ENCODE results near the gene SH2D4B. TPM values are rescaled to one million over a fixed set of nuclear protein-coding genes. Genes with fewer than 3 reads are reported as not detected.

Gene SH2D4B
- total RNA-seq, 1 experiment from 2014 or later: 0.22 TPM

DNA sequence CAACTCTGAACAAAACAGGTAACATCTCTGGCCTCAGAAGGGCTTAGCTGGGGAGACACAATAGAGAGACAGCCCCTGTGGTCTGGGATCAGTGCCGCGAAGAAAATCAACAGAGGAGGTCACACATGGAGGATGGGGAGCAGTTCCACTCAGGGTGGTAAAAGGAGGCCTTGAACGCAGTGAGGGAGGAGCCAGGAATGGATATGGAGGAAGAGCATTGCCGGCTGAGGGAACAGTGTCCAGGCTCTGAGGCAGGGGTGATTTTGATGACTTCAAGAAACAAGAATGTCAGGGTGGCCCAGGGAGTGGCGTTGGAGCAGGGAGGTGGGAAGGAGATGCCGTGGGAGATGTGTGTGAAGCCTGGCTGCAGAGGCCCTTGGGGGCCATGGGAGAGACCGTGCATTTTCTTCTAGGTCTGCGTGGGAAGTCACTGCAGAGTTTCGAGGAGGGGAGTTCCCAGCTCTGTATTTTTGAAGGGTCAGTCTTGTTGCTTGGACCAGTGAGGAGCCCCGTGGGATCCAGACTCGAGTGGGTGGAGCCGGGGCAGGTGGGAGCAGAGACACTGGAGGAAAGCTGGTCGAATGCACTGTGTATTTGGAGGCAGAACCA lies 35.7 kb upstream of the SH2D4B start:
- ChIA-PET POLR2A (interaction anchor here (1.0 kb wide), 1 partner anchor 42 kb away, joined by 3 read pairs; no protein-coding TSS in a partner anchor), CTCF (interaction anchor here (1.1 to 1.6 kb wide), 2 partner anchors 58 to 119 kb away, joined by 4 to 6 read pairs; no protein-coding TSS in a partner anchor), RAD21 (ENCODE audit: low non-redundant PET in 1 of 2, low total read pairs in 2 of 2, uncharacterized antibody in 2 of 2, unreplicated experiment in 2 of 2) (no interaction called here)
- Histone ChIP-seq H3K27me3 (ENCODE audit: insufficient read depth, low read length) (no peaks in the 10 kb centered on the region), H3K4me2 (ENCODE audit: low read length) (peak overlapping the region; percentile 81), H3K36me3 (ENCODE audit: control insufficient read depth in 1 of 2, insufficient read depth in 2 of 2, low read length in 2 of 2) (no peaks in the 10 kb centered on the region; a peak in 1 of 4 replicates), H3K9me2 (ENCODE audit: insufficient read depth) (no peaks in the 10 kb centered on the region), H3K4me1 (ENCODE audit: control insufficient read depth in 1 of 2, insufficient read depth in 2 of 2, low read length in 2 of 2) (peaks cover 97 to 100% of the 10 kb centered on the region in 2 experiments), H3K27ac (ENCODE audit: low read depth, low read length) (peak overlapping the region; percentile 35), H3K4me3 (replicated peaks in 1 of 2; ENCODE audit: low read depth in 1 of 2, low read length in 2 of 2) (peak overlapping the region in 1 of 2 experiments; percentile 29; a peak in 1 of 4 replicates), H3K9me3 (ENCODE audit: control insufficient read depth in 1 of 2, insufficient read depth in 1 of 2, low read depth in 1 of 2, low read length in 2 of 2) (no peaks in the 10 kb centered on the region), H2AFZ (ENCODE audit: low read depth, low read length, poor library complexity, severe bottlenecking) (no peak overlapping the region), H4K20me1 (ENCODE audit: insufficient read depth) (no peaks in the 10 kb centered on the region), H3K79me2 (ENCODE audit: insufficient read depth, low read length) (peaks cover 83% of the 10 kb centered on the region), H3K9ac (ENCODE audit: low read length) (peak overlapping the region; percentile 60)
- no peak for TF ChIP-seq ELF1 (IDR thresholded peaks at IDR 0.05; ENCODE audit: borderline replicate concordance, low read depth)
- intact Hi-C loops (cut with micrococcal nuclease): loop anchor here (10.0 kb wide), 1 partner anchor 247 kb away; no protein-coding TSS in a partner anchor
- ATAC-seq (no peak), DNase-seq (ENCODE audit: low read depth, low spot score) (no peak)
- BruUV-seq (replicated peaks): no TSS peak

DNA sequence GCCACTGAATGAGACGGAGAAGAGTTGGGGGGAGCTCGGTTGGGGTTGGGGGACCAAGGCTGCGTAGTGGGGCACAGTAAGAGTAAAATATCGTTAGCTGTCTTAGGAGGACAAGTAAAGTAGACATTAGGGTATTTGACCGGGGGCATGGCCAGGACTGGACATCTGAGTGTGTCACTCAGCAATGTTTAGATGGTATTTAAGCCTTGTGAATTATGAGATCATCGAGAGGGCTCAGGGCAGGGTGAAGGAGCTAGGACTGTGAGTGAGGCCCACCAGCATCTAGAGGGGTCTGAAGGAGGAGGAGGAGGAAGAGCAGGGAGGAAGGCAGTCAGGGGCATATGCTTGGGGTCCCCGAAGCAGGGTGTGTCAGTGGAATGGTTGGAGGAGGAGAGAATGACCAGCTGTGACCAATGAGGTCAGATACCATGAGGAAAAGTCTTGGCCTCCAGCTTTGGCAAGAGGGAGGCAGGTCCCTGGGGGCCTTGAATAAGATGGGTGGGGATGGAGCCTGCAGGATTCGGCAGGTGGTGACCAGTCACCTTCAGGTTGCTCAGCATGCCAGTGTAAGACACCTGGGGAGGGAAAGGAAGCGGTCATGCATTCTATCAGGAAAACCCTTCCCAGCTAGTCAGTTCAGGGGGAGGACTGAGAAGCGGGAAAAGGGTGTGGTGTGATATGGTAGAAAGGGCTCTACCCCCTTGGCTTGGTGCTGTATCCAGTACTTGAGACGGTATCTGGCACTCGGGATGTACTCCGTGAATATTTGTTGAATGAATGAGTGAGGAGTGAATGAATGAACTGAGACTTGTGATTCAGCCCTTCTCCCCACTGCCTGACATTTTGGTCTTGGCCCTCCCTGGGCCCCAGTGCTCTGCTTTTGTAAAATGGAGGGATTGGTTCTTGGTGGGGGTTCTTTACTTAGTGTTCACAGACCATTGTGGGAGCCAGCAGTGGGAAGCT lies 34.8 kb upstream of the SH2D4B start:
- no peaks in the 10 kb centered on the region for H3K9me3 ChIP-seq (ENCODE audit: control insufficient read depth in 1 of 2, insufficient read depth in 1 of 2, low read depth in 1 of 2, low read length in 2 of 2)
- no peak for TF ChIP-seq EZH2phosphoT487 (IDR thresholded peaks at IDR 0.05; ENCODE audit: borderline replicate concordance)
- no peak for TF ChIP-seq CBX3 (IDR thresholded peaks at IDR 0.05; ENCODE audit: low read depth)
- no peak for TF ChIP-seq CEBPB (IDR thresholded peaks at IDR 0.05; ENCODE audit: low read depth)
- no peak for TF ChIP-seq ZNF274 (IDR thresholded peaks at IDR 0.05; ENCODE audit: low read depth, low read length)
- TF ChIP-seq ELF1 (IDR thresholded peaks at IDR 0.05; ENCODE audit: borderline replicate concordance, low read depth): no peak
- TF ChIP-seq POLR2AphosphoS5 (IDR thresholded peaks at IDR 0.05; ENCODE audit: low read depth, low read length): no peak
- TF ChIP-seq EZH2 (IDR thresholded peaks at IDR 0.05): no peak
- no peak for TF ChIP-seq POLR2A (IDR thresholded peaks at IDR 0.05; ENCODE audit: borderline replicate concordance, extremely low read depth, insufficient read depth, insufficient read length)
- no peak for TF ChIP-seq ZFX (IDR thresholded peaks at IDR 0.05)
- no peak for TF ChIP-seq EGR1 (IDR thresholded peaks at IDR 0.05; ENCODE audit: low read depth)
- TF ChIP-seq RAD21 (IDR thresholded peaks at IDR 0.05; ENCODE audit: low read depth): no peak
- TF ChIP-seq FOSL1 (IDR thresholded peaks at IDR 0.05; ENCODE audit: low read depth): no peak
- no peak for TF ChIP-seq JUND (IDR thresholded peaks at IDR 0.05)
- TF ChIP-seq, protein P1, sequence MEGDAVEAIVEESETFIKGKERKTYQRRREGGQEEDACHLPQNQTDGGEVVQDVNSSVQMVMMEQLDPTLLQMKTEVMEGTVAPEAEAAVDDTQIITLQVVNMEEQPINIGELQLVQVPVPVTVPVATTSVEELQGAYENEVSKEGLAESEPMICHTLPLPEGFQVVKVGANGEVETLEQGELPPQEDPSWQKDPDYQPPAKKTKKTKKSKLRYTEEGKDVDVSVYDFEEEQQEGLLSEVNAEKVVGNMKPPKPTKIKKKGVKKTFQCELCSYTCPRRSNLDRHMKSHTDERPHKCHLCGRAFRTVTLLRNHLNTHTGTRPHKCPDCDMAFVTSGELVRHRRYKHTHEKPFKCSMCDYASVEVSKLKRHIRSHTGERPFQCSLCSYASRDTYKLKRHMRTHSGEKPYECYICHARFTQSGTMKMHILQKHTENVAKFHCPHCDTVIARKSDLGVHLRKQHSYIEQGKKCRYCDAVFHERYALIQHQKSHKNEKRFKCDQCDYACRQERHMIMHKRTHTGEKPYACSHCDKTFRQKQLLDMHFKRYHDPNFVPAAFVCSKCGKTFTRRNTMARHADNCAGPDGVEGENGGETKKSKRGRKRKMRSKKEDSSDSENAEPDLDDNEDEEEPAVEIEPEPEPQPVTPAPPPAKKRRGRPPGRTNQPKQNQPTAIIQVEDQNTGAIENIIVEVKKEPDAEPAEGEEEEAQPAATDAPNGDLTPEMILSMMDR (IDR thresholded peaks at IDR 0.05 in 2 of 3, conservative IDR thresholded peaks at IDR 0.05 in 1 of 3; ENCODE audit: borderline replicate concordance in 1 of 3, insufficient read depth in 1 of 3, low read depth in 2 of 3, low read length in 2 of 3): no peak
- no peak for ATAC-seq
- ChIA-PET CTCF (interaction anchor here (0.8 to 3.7 kb wide), 4 partner anchors 34 to 59 kb away, joined by 4 to 71 read pairs (median 5); no protein-coding TSS in a partner anchor), RAD21 (ENCODE audit: low non-redundant PET in 1 of 2, low total read pairs in 2 of 2, uncharacterized antibody in 2 of 2, unreplicated experiment in 2 of 2) (interaction anchor here in 1 of 2 experiments (1.2 kb wide), 1 partner anchor 44 kb away, joined by 3 read pairs; no protein-coding TSS in a partner anchor), POLR2A (interaction anchor here (1.0 to 3.3 kb wide), 2 partner anchors 43 kb away, joined by 3 to 18 read pairs; no protein-coding TSS in a partner anchor)
- DNase-seq (ENCODE audit: low read depth, low spot score): no peak
- H3K4me1 ChIP-seq (ENCODE audit: control insufficient read depth in 1 of 2, insufficient read depth in 2 of 2, low read length in 2 of 2): peaks cover 97 to 100% of the 10 kb centered on the region in 2 experiments
- peaks cover 83% of the 10 kb centered on the region for H3K79me2 ChIP-seq (ENCODE audit: insufficient read depth, low read length)
- peak overlapping the region; percentile 35; the same call in 1 of the 2 replicates for H3K27ac ChIP-seq (ENCODE audit: low read depth, low read length)
- BruUV-seq (replicated peaks): no TSS peak
- intact Hi-C loops (cut with micrococcal nuclease): loop anchor here (10.0 kb wide), 1 partner anchor 248 kb away; no protein-coding TSS in a partner anchor
- no peak overlapping the region for H3K4me3 ChIP-seq (replicated peaks in 1 of 2; ENCODE audit: low read depth in 1 of 2, low read length in 2 of 2)
- H3K9ac ChIP-seq (ENCODE audit: low read length): peak overlapping the region; percentile 60; the same call in 1 of the 2 replicates
- H3K36me3 ChIP-seq (ENCODE audit: control insufficient read depth in 1 of 2, insufficient read depth in 2 of 2, low read length in 2 of 2): no peaks in the 10 kb centered on the region; a peak in 1 of 4 replicates
- no peaks in the 10 kb centered on the region for H3K27me3 ChIP-seq (ENCODE audit: insufficient read depth, low read length)
- H2AFZ ChIP-seq (ENCODE audit: low read depth, low read length, poor library complexity, severe bottlenecking): no peak overlapping the region
- peak overlapping the region; percentile 81 for H3K4me2 ChIP-seq (ENCODE audit: low read length)
- H4K20me1 ChIP-seq (ENCODE audit: insufficient read depth): no peaks in the 10 kb centered on the region
- no peaks in the 10 kb centered on the region for H3K9me2 ChIP-seq (ENCODE audit: insufficient read depth)
